PC-3 (cell line): ENCODE measurements around the gene DCAKD. TPM values are rescaled to one million over a fixed set of nuclear protein-coding genes. Genes with fewer than 3 reads are reported as not detected.
A peak's percentile ranks its signal among the peaks of the same experiment; 100 is the strongest.

Experiments used
- ATAC-seq: fragments of 200-7000 bp; cut with Tn5 transposase; 2 replicates; pipeline ENCODE4 v1.9.1; 2020; ENCODE audit warnings: mild to moderate bottlenecking, moderate library complexity
- BruUV-seq: library from RNA; stranded (reverse); fragments of 400-500 nt; replicated peaks from 2 replicates; lab custom pipeline; 2021; lab: Mats Ljungman, UMichigan
- CTCF ChIA-PET: fragments of 300-600 bp; sonication (Branson Sonifier 250); formaldehyde crosslinking; loops from one replicate; lab custom pipeline; 2022; ENCODE audit warnings: antibody characterized with exemption; lab: Charles Lee
- POLR2A ChIA-PET: fragments of 300-600 bp; sonication (Branson Sonifier 250); formaldehyde crosslinking; loops from one replicate; lab custom pipeline; 2022; ENCODE audit warnings: antibody characterized with exemption; ENCODE audit not compliant: unreplicated experiment; lab: Charles Lee
- DNase-seq: peaks from one replicate; pipeline ENCODE4 v3.0.0-alpha.2; 2015
- H2AFZ ChIP-seq: fragments of 300-600 bp; sonication (generic); 2 replicates; pipeline ENCODE4 v1.6.0; 2016; ENCODE audit warnings: antibody characterized with exemption, low read length
- H3F3A ChIP-seq: fragments of 300-600 bp; sonication (generic); one replicate; pipeline ENCODE4 v1.6.0; 2017; ENCODE audit warnings: antibody characterized with exemption, low read length, control low read depth, mild to moderate bottlenecking; ENCODE audit not compliant: unreplicated experiment
- H3K27ac ChIP-seq: fragments of 300-600 bp; sonication (generic); 2 replicates; pipeline ENCODE4 v1.5.1; 2016; ENCODE audit warnings: mild to moderate bottlenecking, low read length
- H3K27me3 ChIP-seq: fragments of 300-600 bp; sonication (generic); 2 replicates; pipeline ENCODE4 v1.6.1; 2016; ENCODE audit warnings: low read length, mixed read lengths
- H3K36me3 ChIP-seq: fragments of 300-600 bp; sonication (generic); 2 replicates; pipeline ENCODE4 v1.6.1; 2016; ENCODE audit warnings: low read depth, mixed run types, low read length, mixed read lengths
- H3K4me1 ChIP-seq: fragments of 300-600 bp; sonication (generic); 2 replicates; pipeline ENCODE4 v1.5.1; 2016; ENCODE audit warnings: low read length; ENCODE audit not compliant: insufficient read depth
- H3K4me2 ChIP-seq: fragments of 300-600 bp; sonication (generic); 2 replicates; pipeline ENCODE4 v1.6.0; 2016; ENCODE audit warnings: low read length
- H3K4me3 ChIP-seq: fragments of 300-600 bp; sonication (generic); 2 replicates; pipeline ENCODE4 v1.5.1; 2016; ENCODE audit warnings: mild to moderate bottlenecking, low read length, mixed read lengths
- H3K79me2 ChIP-seq: fragments of 300-600 bp; sonication (generic); 2 replicates; pipeline ENCODE4 v1.6.1; 2017; ENCODE audit warnings: low read length, mixed read lengths
- H3K9ac ChIP-seq: fragments of 300-600 bp; sonication (generic); 2 replicates; pipeline ENCODE4 v1.6.0; 2016; ENCODE audit warnings: mild to moderate bottlenecking, low read length
- H3K9me2 ChIP-seq: fragments of 300-600 bp; sonication (generic); replicated peaks from 2 replicates; pipeline ENCODE4 v1.6.1; 2016; ENCODE audit warnings: mixed run types, low read length, mixed read lengths
- H3K9me3 ChIP-seq: fragments of 300-600 bp; sonication (generic); 2 replicates; pipeline ENCODE4 v1.6.1; 2016; ENCODE audit warnings: low read length, mixed read lengths
- H4K20me1 ChIP-seq: fragments of 300-600 bp; sonication (generic); 2 replicates; pipeline ENCODE4 v1.6.1; 2016; ENCODE audit warnings: low read length, mixed read lengths
- CTCF ChIP-seq: fragments of 300-600 bp; sonication (generic); conservative IDR thresholded peaks from 2 replicates; pipeline ENCODE4 v1.5.1; 2017; ENCODE audit warnings: antibody characterized with exemption, low read depth, mild to moderate bottlenecking, low read length
- EZH2 ChIP-seq: fragments of 300-600 bp; sonication (generic); IDR thresholded peaks from one replicate; pipeline ENCODE4 v1.6.1; 2017; ENCODE audit warnings: antibody characterized with exemption, mild to moderate bottlenecking, low read length; ENCODE audit not compliant: unreplicated experiment
- EZH2phosphoT487 ChIP-seq: fragments of 300-600 bp; sonication (generic); IDR thresholded peaks from 2 replicates; pipeline ENCODE4 v1.6.1; 2018; ENCODE audit warnings: mild to moderate bottlenecking, antibody characterized with exemption, low read length, borderline replicate concordance
- intact Hi-C: fragments of 100-400 bp; cut with micrococcal nuclease; formaldehyde crosslinking; loops from 2 replicates; pipeline ENCODE4 v1.9.0; 2023
- total RNA-seq: library from RNA; depleted of rRNA; stranded (reverse); fragments of >200 nt; gene quantifications from 2 replicates; pipeline ENCODE4 v1.2.3, GENCODE V29; 2014

The DCAKD gene
- total RNA-seq, 1 experiment from 2014 or later: 56.2 TPM

- Histone ChIP-seq H4K20me1 (no peaks in the 10 kb centered on the region), H3K4me2 (no peak overlapping the region), H3K27ac (no peak overlapping the region), H3K27me3 (no peaks in the 10 kb centered on the region), H2AFZ (no peak overlapping the region), H3F3A (peaks cover 21% of the 10 kb centered on the region), H3K9me2 (no peaks in the 10 kb centered on the region), H3K9ac (no peak overlapping the region), H3K36me3 (peaks cover 71% of the 10 kb centered on the region), H3K4me3 (no peak overlapping the region), H3K79me2 (peaks cover 4% of the 10 kb centered on the region), H3K4me1 (peaks cover 20% of the 10 kb centered on the region), H3K9me3 (no peaks in the 10 kb centered on the region)
- no peak for ATAC-seq
- intact Hi-C loops: no loop called here
- DNase-seq: no peak
- POLR2A ChIA-PET: no interaction called here
- no TSS peak for BruUV-seq
- TF ChIP-seq EZH2: no peak
- no peak for TF ChIP-seq CTCF
- no peak for TF ChIP-seq EZH2phosphoT487
- CTCF ChIA-PET: no interaction called here
Measured at GRCh38 chr17:45088741-45089140, 37.3 kb upstream of the DCAKD start.

- BruUV-seq: TSS peak; percentile 7
Measured at GRCh38 chr17:45087978-45088377, 36.5 kb upstream of the DCAKD start.

GRCh38 chr17:45087504-45087975 lies 36.1 kb upstream of the DCAKD start:
- intact Hi-C loops: no loop called here
- no peaks in the 10 kb centered on the region for H3K27me3 ChIP-seq
- H3K4me1 ChIP-seq: peaks cover 9% of the 10 kb centered on the region
- no peak overlapping the region for H3K4me3 ChIP-seq
- no peaks in the 10 kb centered on the region for H4K20me1 ChIP-seq
- no peaks in the 10 kb centered on the region for H3K9me3 ChIP-seq
- H3K36me3 ChIP-seq: peaks cover 76% of the 10 kb centered on the region
- peaks cover 15% of the 10 kb centered on the region for H3F3A ChIP-seq
- ChIA-PET POLR2A (interaction anchor here (1.0 kb wide), 1 partner anchor 26 kb away, joined by 6 read pairs; the partner anchor contains the start of gene NMT1), CTCF (no interaction called here)
- H3K4me2 ChIP-seq: no peak overlapping the region
- TF ChIP-seq EZH2: no peak
- TF ChIP-seq EZH2phosphoT487: no peak
- no peak for TF ChIP-seq CTCF
- no peak overlapping the region for H3K9ac ChIP-seq
- BruUV-seq: no TSS peak
- DNase-seq (no peak), ATAC-seq (peak; percentile 51)
- H2AFZ ChIP-seq: no peak overlapping the region
- no peaks in the 10 kb centered on the region for H3K9me2 ChIP-seq
- H3K27ac ChIP-seq: no peak overlapping the region
- H3K79me2 ChIP-seq: peaks cover 5% of the 10 kb centered on the region; the same call in 1 of the 2 replicates

More at GRCh38 chr17:45087978-45088377, 36.5 kb upstream of the DCAKD start:
- Histone ChIP-seq H3K9ac (no peak overlapping the region), H3K36me3 (peaks cover 74% of the 10 kb centered on the region), H3F3A (peaks cover 17% of the 10 kb centered on the region), H3K9me3 (no peaks in the 10 kb centered on the region), H3K27ac (no peak overlapping the region), H3K27me3 (no peaks in the 10 kb centered on the region), H3K9me2 (no peaks in the 10 kb centered on the region), H3K4me3 (no peak overlapping the region), H2AFZ (no peak overlapping the region), H4K20me1 (no peaks in the 10 kb centered on the region), H3K4me1 (peaks cover 12% of the 10 kb centered on the region), H3K79me2 (peaks cover 5% of the 10 kb centered on the region; the same call in 1 of the 2 replicates), H3K4me2 (no peak overlapping the region)
- ChIA-PET POLR2A (interaction anchor here (1.0 kb wide), 1 partner anchor 27 kb away, joined by 6 read pairs; the partner anchor contains the start of gene NMT1), CTCF (no interaction called here)
- ATAC-seq (no peak), DNase-seq (no peak)
- intact Hi-C loops: no loop called here
- TF ChIP-seq EZH2phosphoT487: no peak
- TF ChIP-seq EZH2: no peak
